NB4 (cell line): ENCODE data around the gene NRL.
"Not testable (repeated sequence)": the region's sequence is repeated elsewhere in the genome, so short reads cannot be mapped to it uniquely, and the experiment has no call there.

Experiments used
- MAX ChIP-seq: IDR thresholded peaks from 2 replicates; pipeline ENCODE4 v1.6.1; 2011; ENCODE audit warnings: low read depth, low read length
- TF ChIP-seq, protein P1 (sequence below): IDR thresholded peaks from one replicate; pipeline ENCODE4 v1.5.1; 2012; ENCODE audit warnings: low read depth, low read length

DNA sequence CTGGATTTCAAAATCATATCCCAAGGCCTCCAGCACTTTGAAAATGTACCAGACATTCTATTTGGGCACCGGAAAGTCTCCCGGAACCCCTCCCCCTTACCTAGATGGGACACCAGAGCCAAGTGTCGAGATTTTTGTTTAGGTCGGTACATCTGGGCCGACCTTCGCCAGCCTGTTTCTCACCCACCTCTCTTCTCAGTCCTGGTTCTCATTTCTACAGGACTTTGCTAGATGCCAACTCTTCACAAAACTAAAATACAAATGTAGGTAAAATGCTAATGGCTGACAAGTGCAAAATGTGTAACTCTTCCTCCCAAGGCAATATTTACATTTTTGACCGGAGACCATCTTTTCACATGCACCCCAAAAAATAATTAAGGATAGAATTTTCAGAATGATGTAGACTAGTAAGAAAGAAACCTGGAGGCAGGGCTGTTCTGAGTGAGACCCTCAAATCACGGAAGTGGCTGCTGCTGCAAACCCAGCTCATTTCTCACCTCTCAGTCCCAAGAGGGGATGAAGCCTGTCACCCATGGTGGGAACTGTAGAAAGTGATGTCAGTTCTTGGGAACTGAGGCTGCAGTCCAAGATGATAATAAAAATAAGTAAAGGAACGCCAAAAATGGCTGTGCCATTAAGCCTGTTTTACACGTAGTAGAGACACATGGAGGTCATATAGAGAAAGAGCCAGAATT is 77.6 kb downstream of the NRL start:
- TF ChIP-seq MAX: not testable (repeated sequence)
- TF ChIP-seq, protein P1, sequence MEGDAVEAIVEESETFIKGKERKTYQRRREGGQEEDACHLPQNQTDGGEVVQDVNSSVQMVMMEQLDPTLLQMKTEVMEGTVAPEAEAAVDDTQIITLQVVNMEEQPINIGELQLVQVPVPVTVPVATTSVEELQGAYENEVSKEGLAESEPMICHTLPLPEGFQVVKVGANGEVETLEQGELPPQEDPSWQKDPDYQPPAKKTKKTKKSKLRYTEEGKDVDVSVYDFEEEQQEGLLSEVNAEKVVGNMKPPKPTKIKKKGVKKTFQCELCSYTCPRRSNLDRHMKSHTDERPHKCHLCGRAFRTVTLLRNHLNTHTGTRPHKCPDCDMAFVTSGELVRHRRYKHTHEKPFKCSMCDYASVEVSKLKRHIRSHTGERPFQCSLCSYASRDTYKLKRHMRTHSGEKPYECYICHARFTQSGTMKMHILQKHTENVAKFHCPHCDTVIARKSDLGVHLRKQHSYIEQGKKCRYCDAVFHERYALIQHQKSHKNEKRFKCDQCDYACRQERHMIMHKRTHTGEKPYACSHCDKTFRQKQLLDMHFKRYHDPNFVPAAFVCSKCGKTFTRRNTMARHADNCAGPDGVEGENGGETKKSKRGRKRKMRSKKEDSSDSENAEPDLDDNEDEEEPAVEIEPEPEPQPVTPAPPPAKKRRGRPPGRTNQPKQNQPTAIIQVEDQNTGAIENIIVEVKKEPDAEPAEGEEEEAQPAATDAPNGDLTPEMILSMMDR: not testable (repeated sequence)
